ENCODE results near the gene HAVCR1. TPM values are rescaled to one million over a fixed set of nuclear protein-coding genes. Genes with fewer than 3 reads are reported as not detected.

Gene HAVCR1
- total RNA-seq, 6 experiments from 2014 or later, result 0.25 to 0.78 (median 0.42) TPM; not detected in 3

GRCh38 chr5:157076558-157076957 lies 17.6 kb upstream of the HAVCR1 start:
- WGBS (ENCODE audit: insufficient coverage, low coverage, low lambda C conversion rate, missing lambda C conversion rate), result 44% methylated on average over 4 of the region's 4 CpGs
- no peak for ATAC-seq
- intact Hi-C loops (cut with DNase I), result no loop called here

GRCh38 chr5:157072508-157072907 lies 13.6 kb upstream of the HAVCR1 start:
- WGBS (ENCODE audit: insufficient coverage, low coverage, low lambda C conversion rate, missing lambda C conversion rate), result 30% methylated on average over 3 of the region's 3 CpGs
- Histone ChIP-seq H3K36me3 (no peaks in the 10 kb centered on the region), H3K4me3 (no peak overlapping the region), H3K4me1 (no peaks in the 10 kb centered on the region), H3K9me3 (no peaks in the 10 kb centered on the region), H3K27ac (no peak overlapping the region), H3K27me3 (no peaks in the 10 kb centered on the region)
- intact Hi-C loops (cut with DNase I), result no loop called here
- no peak for DNase-seq
- no peak for TF ChIP-seq POLR2A (IDR thresholded peaks at IDR 0.05)
- TF ChIP-seq CTCF (IDR thresholded peaks at IDR 0.05), result no peak
- ATAC-seq, result peak in 1 of 4 donors; percentile 59

More at GRCh38 chr5:157076558-157076957, 17.6 kb upstream of the HAVCR1 start:
- Histone ChIP-seq H3K4me1 (no peaks in the 10 kb centered on the region), H3K27me3 (no peaks in the 10 kb centered on the region), H3K36me3 (no peaks in the 10 kb centered on the region), H3K27ac (no peak overlapping the region), H3K4me3 (no peak overlapping the region), H3K9me3 (no peaks in the 10 kb centered on the region)
- TF ChIP-seq CTCF (IDR thresholded peaks at IDR 0.05), result no peak
- TF ChIP-seq POLR2A (IDR thresholded peaks at IDR 0.05), result no peak
- no peak for DNase-seq

DNA sequence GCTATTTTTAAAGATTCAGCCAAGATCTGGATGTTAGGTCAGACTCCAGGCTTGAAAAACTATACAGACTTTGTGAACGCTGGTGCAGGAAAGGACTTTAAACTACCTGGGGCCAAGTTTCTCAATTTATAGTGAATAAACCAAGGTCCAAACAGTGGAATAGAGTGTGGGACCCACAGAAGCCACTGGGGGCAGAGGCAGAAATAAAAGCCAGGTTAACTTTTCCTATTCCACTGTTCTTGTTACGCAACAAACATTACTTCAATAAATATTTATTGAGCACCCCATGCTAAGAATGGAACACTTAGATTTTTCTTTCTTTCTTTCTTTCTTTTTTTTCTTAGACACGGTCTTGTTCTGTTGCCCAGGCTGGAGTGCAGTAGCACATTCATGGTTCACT lies 11.0 kb upstream of the HAVCR1 start:
- no peak overlapping the region for H3K27ac ChIP-seq
- intact Hi-C loops (cut with DNase I), result no loop called here

GRCh38 chr5:157068785-157069184 lies 9.9 kb upstream of the HAVCR1 start:
- intact Hi-C loops (cut with DNase I), result no loop called here
- TF ChIP-seq POLR2A (IDR thresholded peaks at IDR 0.05) (no peak), CTCF (IDR thresholded peaks at IDR 0.05) (no peak)
- no peaks in the 10 kb centered on the region for H3K27me3 ChIP-seq
- no peak overlapping the region for H3K4me3 ChIP-seq
- ATAC-seq, result no peak
- no peaks in the 10 kb centered on the region for H3K36me3 ChIP-seq
- H3K27ac ChIP-seq, result no peak overlapping the region
- no peaks in the 10 kb centered on the region for H3K9me3 ChIP-seq
- no peak for DNase-seq
- 76% methylated on average over 4 of the region's 5 CpGs for WGBS (ENCODE audit: insufficient coverage, low coverage, low lambda C conversion rate, missing lambda C conversion rate)
- H3K4me1 ChIP-seq, result no peaks in the 10 kb centered on the region

More for the DNA sequence above, 11.0 kb upstream of the HAVCR1 start:
- 64% methylated on average over 3 of the region's 3 CpGs for WGBS (ENCODE audit: insufficient coverage, low coverage, low lambda C conversion rate, missing lambda C conversion rate)
- no peak for DNase-seq
- no peaks in the 10 kb centered on the region for H3K4me1 ChIP-seq
- no peaks in the 10 kb centered on the region for H3K36me3 ChIP-seq
- no peaks in the 10 kb centered on the region for H3K9me3 ChIP-seq
- TF ChIP-seq CTCF (IDR thresholded peaks at IDR 0.05) (peak in 1 of 4 donors; percentile 34), POLR2A (IDR thresholded peaks at IDR 0.05) (no peak)
- ATAC-seq, result peak in 3 of 4 donors; percentile 29 to 59 (median 58)
- no peak overlapping the region for H3K4me3 ChIP-seq
- no peaks in the 10 kb centered on the region for H3K27me3 ChIP-seq

- Histone ChIP-seq H3K4me1 (no peaks in the 10 kb centered on the region), H3K36me3 (no peaks in the 10 kb centered on the region), H3K9me3 (no peaks in the 10 kb centered on the region), H3K27ac (no peak overlapping the region), H3K27me3 (no peaks in the 10 kb centered on the region), H3K4me3 (no peak overlapping the region)
- ATAC-seq (no peak), DNase-seq (no peak)
- intact Hi-C loops (cut with DNase I), result no loop called here
- 100% methylated on average over 3 of the region's 5 CpGs for whole genome bisulfite sequencing (ENCODE audit: insufficient coverage, low coverage, low lambda C conversion rate, missing lambda C conversion rate)
- TF ChIP-seq CTCF (IDR thresholded peaks at IDR 0.05) (no peak), POLR2A (IDR thresholded peaks at IDR 0.05) (no peak)
These were observed 9.4 kb upstream of the HAVCR1 start for GRCh38 chr5:157068339-157068738.
